SU-DHL-6 (cell line): Measurements from ENCODE around the gene UTRN.

ENCODE experiments used
- CTCF ChIP-seq: fragments of 200-600 bp; sonication (generic); IDR thresholded peaks from one replicate; pipeline ENCODE4 v1.5.1; 2017; ENCODE audit warnings: antibody characterized with exemption, mild to moderate bottlenecking, low read length, moderate library complexity; ENCODE audit not compliant: insufficient read depth, poor library complexity, severe bottlenecking
- EZH2phosphoT487 ChIP-seq: fragments of 200-600 bp; sonication (generic), shearing (Covaris generic); conservative IDR thresholded peaks from 2 replicates; pipeline ENCODE4 v1.6.1; 2018; ENCODE audit warnings: mild to moderate bottlenecking, antibody characterized with exemption, low read length, moderate library complexity, mixed read lengths

GRCh38 chr6:144259986-144260385, 25.1 kb upstream of the UTRN start:
- TF ChIP-seq CTCF: no peak
- TF ChIP-seq EZH2phosphoT487: no peak
